B cell (primary cell): ENCODE data around the gene CNR1.

Experiments used
- CTCF ChIP-seq: fragments of 200-600 bp; IDR thresholded peaks from one replicate; pipeline ENCODE4 v1.8.0; 2022; ENCODE audit warnings: antibody characterized with exemption, mild to moderate bottlenecking
- EZH2 ChIP-seq: IDR thresholded peaks from 2 replicates; pipeline ENCODE4 v1.6.1; 2012; ENCODE audit warnings: borderline replicate concordance, low read depth, mild to moderate bottlenecking, moderate library complexity, low read length; ENCODE audit not compliant: insufficient read depth, poor library complexity, severe bottlenecking

GRCh38 chr6:88145298-88145963 lies 20.7 kb downstream of the CNR1 start:
- TF ChIP-seq CTCF (no peak), EZH2 (no peak)
